HEK293 (cell line): ENCODE measurements around the gene BCOR.

Experiments used
- CTCF ChIA-PET: fragments of 350-600 bp; formaldehyde crosslinking; extraction: SDS; loops from one replicate; lab custom pipeline; 2021; ENCODE audit warnings: antibody characterized with exemption; lab: Yijun Ruan, JAX
- POLR2A ChIA-PET: fragments of 300-600 bp; formaldehyde crosslinking; extraction: SDS; loops from one replicate; lab custom pipeline; 2020; ENCODE audit warnings: antibody characterized with exemption, inconsistent platforms; lab: Yijun Ruan, JAX
- H3K27ac ChIP-seq: fragments of 200-500 bp; sonication (Bioruptor generic); 2 replicates; pipeline ENCODE4 v1.5.1; 2014; ENCODE audit warnings: low read depth, low read length, control low read depth, inconsistent platforms; ENCODE audit errors: extremely low read depth
- H3K36me3 ChIP-seq, 2 experiments: fragments of 200-500 bp in 1 of 2; sonication (Bioruptor generic) in 1 of 2; 1 replicate in 1 of 2; 2 replicates in 1 of 2; pipeline ENCODE4 v1.5.1; 2014 to 2017; ENCODE audit warnings: inconsistent platforms in 2 of 2, low read length in 2 of 2; ENCODE audit not compliant: control insufficient read depth in 2 of 2, insufficient read depth in 1 of 2
- H3K4me1 ChIP-seq: fragments of 200-500 bp; sonication (Bioruptor generic); 2 replicates; pipeline ENCODE4 v1.5.1; 2014; ENCODE audit warnings: mild to moderate bottlenecking, low read length, inconsistent platforms; ENCODE audit not compliant: control insufficient read depth, insufficient read depth
- H3K4me3 ChIP-seq: 2 replicates; pipeline ENCODE4 v1.5.1; 2011; ENCODE audit warnings: low read depth, mild to moderate bottlenecking, control low read depth, low read length, moderate library complexity
- H3K9me3 ChIP-seq: fragments of 200-500 bp; sonication (Bioruptor generic); 2 replicates; pipeline ENCODE4 v1.5.1; 2014; ENCODE audit warnings: low read depth, low read length, inconsistent platforms; ENCODE audit not compliant: control insufficient read depth, insufficient read depth
- KLF1 ChIP-seq: fragments of 450-650 bp; formaldehyde crosslinking; IDR thresholded peaks from 2 replicates; pipeline ENCODE4 v1.5.1; 2016; ENCODE audit warnings: missing biosample characterization, missing genetic modification characterization
- KLF7 ChIP-seq: fragments of 450-650 bp; formaldehyde crosslinking; IDR thresholded peaks from 2 replicates; pipeline ENCODE4 v1.5.1; 2016; ENCODE audit warnings: missing biosample characterization, missing genetic modification characterization, borderline replicate concordance
- KLF8 ChIP-seq: fragments of 450-650 bp; formaldehyde crosslinking; IDR thresholded peaks from 2 replicates; pipeline ENCODE4 v1.5.1; 2016; ENCODE audit warnings: missing biosample characterization, missing genetic modification characterization
- MZF1 ChIP-seq: fragments of 450-650 bp; formaldehyde crosslinking; IDR thresholded peaks from 2 replicates; pipeline ENCODE4 v1.5.1; 2017; ENCODE audit warnings: missing biosample characterization, missing genetic modification characterization, borderline replicate concordance
- SP2 ChIP-seq: fragments of 450-650 bp; formaldehyde crosslinking; IDR thresholded peaks from 2 replicates; pipeline ENCODE4 v1.5.1; 2016; ENCODE audit warnings: missing biosample characterization, missing genetic modification characterization
- ZNF24 ChIP-seq: fragments of 450-650 bp; formaldehyde crosslinking; IDR thresholded peaks from 2 replicates; pipeline ENCODE4 v1.5.1; 2016; ENCODE audit warnings: missing biosample characterization, missing genetic modification characterization
- ZNF544 ChIP-seq: fragments of 450-650 bp; formaldehyde crosslinking; IDR thresholded peaks from 2 replicates; pipeline ENCODE4 v1.5.0; 2017; ENCODE audit warnings: missing biosample characterization, missing genetic modification characterization
- TF ChIP-seq, protein P1 (sequence below): fragments of 450-650 bp; formaldehyde crosslinking; IDR thresholded peaks from 2 replicates; pipeline ENCODE4 v1.5.1; 2016; ENCODE audit warnings: missing biosample characterization, missing genetic modification characterization, low read depth
- TF ChIP-seq, protein P2 (sequence below): fragments of 450-650 bp; formaldehyde crosslinking; optimal IDR thresholded peaks from 2 replicates; pipeline ENCODE3; 2016; ENCODE audit warnings: missing biosample characterization, mild to moderate bottlenecking, missing genetic modification characterization
- TF ChIP-seq, protein P3 (sequence below): fragments of 450-650 bp; formaldehyde crosslinking; IDR thresholded peaks from 2 replicates; pipeline ENCODE4 v1.5.1; 2016; ENCODE audit warnings: missing biosample characterization, missing genetic modification characterization
- TF ChIP-seq, protein P4 (sequence below): fragments of 450-650 bp; formaldehyde crosslinking; IDR thresholded peaks from 2 replicates; pipeline ENCODE4 v1.5.1; 2016; ENCODE audit warnings: missing biosample characterization, missing genetic modification characterization
- TF ChIP-seq, protein P5 (sequence below): fragments of 450-650 bp; formaldehyde crosslinking; IDR thresholded peaks from 2 replicates; pipeline ENCODE4 v1.5.1; 2016; ENCODE audit warnings: missing biosample characterization, missing genetic modification characterization
- TF ChIP-seq, protein P6 (sequence below): fragments of 450-650 bp; formaldehyde crosslinking; IDR thresholded peaks from 2 replicates; pipeline ENCODE4 v1.5.1; 2017; ENCODE audit warnings: missing biosample characterization, mild to moderate bottlenecking, missing genetic modification characterization, moderate library complexity
- TF ChIP-seq, protein P7 (sequence below): fragments of 450-650 bp; formaldehyde crosslinking; IDR thresholded peaks from 2 replicates; pipeline ENCODE4 v1.5.1; 2016; ENCODE audit warnings: missing biosample characterization, missing genetic modification characterization

Gene BCOR

DNA sequence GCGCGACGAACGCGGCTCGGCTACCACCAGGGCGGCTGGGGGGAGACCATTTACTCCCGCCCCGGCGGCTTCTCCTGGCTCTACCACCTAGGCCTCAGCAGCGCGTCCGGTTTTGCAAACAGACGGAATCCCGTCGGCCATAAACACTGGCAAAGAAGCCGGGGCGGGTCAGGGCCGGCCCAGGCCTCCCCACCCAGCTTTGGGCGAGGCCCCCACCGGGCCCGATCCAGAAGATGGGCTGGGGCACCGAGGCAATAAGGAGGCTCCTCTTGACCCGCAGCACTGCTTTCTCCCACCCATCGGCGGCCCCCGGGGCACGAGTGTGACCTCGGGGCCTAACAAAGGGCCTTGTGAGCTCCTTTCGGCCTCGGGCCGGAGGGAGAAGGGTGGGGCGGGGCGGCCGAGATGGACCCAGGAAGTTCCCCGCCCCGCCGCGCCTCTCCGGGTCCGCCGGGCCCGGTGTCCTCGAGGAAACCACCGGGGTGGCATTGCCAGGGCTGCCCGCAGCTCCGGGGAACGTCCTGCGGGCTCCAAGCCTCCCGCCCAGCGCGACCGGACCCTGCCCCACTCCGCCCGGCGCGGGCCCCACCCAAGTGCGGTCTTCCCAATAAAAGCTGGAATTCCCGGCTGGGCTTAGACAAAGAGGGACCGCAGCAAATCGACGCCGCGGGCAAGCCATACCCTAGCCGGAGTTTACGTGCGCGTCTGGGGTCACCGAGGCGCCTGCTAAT lies 5.9 kb downstream of the BCOR start:
- peaks cover 32% of the 10 kb centered on the region for H3K4me1 ChIP-seq
- H3K4me3 ChIP-seq = no peak overlapping the region
- H3K9me3 ChIP-seq = no peaks in the 10 kb centered on the region
- TF ChIP-seq KLF8 (peak; percentile 44; the same call in 1 of the 2 replicates), KLF1 (peak; percentile 73), MZF1 (no peak), SP2 (tag by site-specific recombination) (peak; percentile 16; the same call in 1 of the 2 replicates), KLF7 (tag by site-specific recombination) (0 out of 2 replicates have a peak, but pooled peaks have one; percentile 51), ZNF24 (tag by site-specific recombination) (no peak)
- TF ChIP-seq, protein P1, sequence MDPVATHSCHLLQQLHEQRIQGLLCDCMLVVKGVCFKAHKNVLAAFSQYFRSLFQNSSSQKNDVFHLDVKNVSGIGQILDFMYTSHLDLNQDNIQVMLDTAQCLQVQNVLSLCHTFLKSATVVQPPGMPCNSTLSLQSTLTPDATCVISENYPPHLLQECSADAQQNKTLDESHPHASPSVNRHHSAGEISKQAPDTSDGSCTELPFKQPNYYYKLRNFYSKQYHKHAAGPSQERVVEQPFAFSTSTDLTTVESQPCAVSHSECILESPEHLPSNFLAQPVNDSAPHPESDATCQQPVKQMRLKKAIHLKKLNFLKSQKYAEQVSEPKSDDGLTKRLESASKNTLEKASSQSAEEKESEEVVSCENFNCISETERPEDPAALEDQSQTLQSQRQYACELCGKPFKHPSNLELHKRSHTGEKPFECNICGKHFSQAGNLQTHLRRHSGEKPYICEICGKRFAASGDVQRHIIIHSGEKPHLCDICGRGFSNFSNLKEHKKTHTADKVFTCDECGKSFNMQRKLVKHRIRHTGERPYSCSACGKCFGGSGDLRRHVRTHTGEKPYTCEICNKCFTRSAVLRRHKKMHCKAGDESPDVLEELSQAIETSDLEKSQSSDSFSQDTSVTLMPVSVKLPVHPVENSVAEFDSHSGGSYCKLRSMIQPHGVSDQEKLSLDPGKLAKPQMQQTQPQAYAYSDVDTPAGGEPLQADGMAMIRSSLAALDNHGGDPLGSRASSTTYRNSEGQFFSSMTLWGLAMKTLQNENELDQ (tag by site-specific recombination) = no peak
- TF ChIP-seq, protein P2, sequence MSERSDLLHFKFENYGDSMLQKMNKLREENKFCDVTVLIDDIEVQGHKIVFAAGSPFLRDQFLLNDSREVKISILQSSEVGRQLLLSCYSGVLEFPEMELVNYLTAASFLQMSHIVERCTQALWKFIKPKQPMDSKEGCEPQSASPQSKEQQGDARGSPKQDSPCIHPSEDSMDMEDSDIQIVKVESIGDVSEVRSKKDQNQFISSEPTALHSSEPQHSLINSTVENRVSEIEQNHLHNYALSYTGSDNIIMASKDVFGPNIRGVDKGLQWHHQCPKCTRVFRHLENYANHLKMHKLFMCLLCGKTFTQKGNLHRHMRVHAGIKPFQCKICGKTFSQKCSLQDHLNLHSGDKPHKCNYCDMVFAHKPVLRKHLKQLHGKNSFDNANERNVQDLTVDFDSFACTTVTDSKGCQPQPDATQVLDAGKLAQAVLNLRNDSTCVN = peak; percentile 8
- TF ChIP-seq, protein P3, sequence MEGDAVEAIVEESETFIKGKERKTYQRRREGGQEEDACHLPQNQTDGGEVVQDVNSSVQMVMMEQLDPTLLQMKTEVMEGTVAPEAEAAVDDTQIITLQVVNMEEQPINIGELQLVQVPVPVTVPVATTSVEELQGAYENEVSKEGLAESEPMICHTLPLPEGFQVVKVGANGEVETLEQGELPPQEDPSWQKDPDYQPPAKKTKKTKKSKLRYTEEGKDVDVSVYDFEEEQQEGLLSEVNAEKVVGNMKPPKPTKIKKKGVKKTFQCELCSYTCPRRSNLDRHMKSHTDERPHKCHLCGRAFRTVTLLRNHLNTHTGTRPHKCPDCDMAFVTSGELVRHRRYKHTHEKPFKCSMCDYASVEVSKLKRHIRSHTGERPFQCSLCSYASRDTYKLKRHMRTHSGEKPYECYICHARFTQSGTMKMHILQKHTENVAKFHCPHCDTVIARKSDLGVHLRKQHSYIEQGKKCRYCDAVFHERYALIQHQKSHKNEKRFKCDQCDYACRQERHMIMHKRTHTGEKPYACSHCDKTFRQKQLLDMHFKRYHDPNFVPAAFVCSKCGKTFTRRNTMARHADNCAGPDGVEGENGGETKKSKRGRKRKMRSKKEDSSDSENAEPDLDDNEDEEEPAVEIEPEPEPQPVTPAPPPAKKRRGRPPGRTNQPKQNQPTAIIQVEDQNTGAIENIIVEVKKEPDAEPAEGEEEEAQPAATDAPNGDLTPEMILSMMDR (tag by site-specific recombination) = no peak
- TF ChIP-seq, protein P4, sequence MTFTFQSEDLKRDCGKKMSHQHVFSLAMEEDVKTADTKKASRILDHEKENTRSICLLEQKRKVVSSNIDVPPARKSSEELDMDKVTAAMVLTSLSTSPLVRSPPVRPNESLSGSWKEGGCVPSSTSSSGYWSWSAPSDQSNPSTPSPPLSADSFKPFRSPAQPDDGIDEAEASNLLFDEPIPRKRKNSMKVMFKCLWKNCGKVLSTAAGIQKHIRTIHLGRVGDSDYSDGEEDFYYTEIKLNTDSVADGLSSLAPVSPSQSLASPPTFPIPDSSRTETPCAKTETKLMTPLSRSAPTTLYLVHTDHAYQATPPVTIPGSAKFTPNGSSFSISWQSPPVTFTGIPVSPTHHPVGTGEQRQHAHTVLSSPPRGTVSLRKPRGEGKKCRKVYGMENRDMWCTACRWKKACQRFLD = no peak
- TF ChIP-seq, protein P5, sequence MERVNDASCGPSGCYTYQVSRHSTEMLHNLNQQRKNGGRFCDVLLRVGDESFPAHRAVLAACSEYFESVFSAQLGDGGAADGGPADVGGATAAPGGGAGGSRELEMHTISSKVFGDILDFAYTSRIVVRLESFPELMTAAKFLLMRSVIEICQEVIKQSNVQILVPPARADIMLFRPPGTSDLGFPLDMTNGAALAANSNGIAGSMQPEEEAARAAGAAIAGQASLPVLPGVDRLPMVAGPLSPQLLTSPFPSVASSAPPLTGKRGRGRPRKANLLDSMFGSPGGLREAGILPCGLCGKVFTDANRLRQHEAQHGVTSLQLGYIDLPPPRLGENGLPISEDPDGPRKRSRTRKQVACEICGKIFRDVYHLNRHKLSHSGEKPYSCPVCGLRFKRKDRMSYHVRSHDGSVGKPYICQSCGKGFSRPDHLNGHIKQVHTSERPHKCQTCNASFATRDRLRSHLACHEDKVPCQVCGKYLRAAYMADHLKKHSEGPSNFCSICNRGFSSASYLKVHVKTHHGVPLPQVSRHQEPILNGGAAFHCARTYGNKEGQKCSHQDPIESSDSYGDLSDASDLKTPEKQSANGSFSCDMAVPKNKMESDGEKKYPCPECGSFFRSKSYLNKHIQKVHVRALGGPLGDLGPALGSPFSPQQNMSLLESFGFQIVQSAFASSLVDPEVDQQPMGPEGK = peak; percentile 27; the same call in 1 of the 2 replicates
- TF ChIP-seq, protein P6, sequence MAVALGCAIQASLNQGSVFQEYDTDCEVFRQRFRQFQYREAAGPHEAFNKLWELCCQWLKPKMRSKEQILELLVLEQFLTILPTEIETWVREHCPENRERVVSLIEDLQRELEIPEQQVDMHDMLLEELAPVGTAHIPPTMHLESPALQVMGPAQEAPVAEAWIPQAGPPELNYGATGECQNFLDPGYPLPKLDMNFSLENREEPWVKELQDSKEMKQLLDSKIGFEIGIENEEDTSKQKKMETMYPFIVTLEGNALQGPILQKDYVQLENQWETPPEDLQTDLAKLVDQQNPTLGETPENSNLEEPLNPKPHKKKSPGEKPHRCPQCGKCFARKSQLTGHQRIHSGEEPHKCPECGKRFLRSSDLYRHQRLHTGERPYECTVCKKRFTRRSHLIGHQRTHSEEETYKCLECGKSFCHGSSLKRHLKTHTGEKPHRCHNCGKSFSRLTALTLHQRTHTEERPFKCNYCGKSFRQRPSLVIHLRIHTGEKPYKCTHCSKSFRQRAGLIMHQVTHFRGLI = 0 out of 2 replicates have a peak, but pooled peaks have one; percentile 21
- H3K36me3 ChIP-seq = peaks cover 0 to 5% of the 10 kb centered on the region in 2 experiments; a peak in 1 of 3 replicates
- ChIA-PET CTCF (no interaction called here), POLR2A (interaction anchor here (0.5 to 0.7 kb wide), 2 partner anchors 55 to 188 kb away, joined by 3 to 4 read pairs; no protein-coding TSS in a partner anchor)
- H3K27ac ChIP-seq = no peak overlapping the region

DNA sequence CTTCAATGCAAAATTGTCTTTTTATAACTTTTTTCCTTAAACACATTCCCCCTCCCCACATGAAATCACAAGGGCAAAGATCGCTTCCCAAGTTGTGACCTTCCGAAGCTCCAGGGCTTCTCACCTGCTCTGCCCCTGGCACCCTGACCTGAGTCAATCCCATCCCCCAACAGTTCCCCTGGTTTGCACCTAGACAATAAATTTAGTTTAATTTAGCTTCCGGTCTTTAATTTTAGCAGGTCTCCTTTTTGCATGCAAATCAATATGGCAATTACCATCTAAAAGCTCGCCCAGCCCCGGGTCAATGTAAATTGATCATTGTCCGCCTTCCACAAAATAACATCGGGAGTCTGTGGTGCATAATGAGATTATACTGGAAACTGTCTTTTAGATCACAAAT lies 6.8 kb downstream of the BCOR start:
- Histone ChIP-seq H3K4me3 (no peak overlapping the region), H3K36me3 (peaks cover 0 to 11% of the 10 kb centered on the region in 2 experiments; a peak in 1 of 3 replicates), H3K27ac (no peak overlapping the region), H3K4me1 (peaks cover 38% of the 10 kb centered on the region), H3K9me3 (no peaks in the 10 kb centered on the region)
- POLR2A ChIA-PET = no interaction called here
- TF ChIP-seq, protein P7, sequence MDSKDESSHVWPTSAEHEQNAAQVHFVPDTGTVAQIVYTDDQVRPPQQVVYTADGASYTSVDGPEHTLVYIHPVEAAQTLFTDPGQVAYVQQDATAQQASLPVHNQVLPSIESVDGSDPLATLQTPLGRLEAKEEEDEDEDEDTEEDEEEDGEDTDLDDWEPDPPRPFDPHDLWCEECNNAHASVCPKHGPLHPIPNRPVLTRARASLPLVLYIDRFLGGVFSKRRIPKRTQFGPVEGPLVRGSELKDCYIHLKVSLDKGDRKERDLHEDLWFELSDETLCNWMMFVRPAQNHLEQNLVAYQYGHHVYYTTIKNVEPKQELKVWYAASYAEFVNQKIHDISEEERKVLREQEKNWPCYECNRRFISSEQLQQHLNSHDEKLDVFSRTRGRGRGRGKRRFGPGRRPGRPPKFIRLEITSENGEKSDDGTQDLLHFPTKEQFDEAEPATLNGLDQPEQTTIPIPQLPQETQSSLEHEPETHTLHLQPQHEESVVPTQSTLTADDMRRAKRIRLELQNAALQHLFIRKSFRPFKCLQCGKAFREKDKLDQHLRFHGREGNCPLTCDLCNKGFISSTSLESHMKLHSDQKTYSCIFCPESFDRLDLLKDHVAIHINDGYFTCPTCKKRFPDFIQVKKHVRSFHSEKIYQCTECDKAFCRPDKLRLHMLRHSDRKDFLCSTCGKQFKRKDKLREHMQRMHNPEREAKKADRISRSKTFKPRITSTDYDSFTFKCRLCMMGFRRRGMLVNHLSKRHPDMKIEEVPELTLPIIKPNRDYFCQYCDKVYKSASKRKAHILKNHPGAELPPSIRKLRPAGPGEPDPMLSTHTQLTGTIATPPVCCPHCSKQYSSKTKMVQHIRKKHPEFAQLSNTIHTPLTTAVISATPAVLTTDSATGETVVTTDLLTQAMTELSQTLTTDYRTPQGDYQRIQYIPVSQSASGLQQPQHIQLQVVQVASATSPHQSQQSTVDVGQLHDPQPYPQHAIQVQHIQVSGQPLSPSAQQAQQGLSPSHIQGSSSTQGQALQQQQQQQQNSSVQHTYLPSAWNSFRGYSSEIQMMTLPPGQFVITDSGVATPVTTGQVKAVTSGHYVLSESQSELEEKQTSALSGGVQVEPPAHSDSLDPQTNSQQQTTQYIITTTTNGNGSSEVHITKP (tag by site-specific recombination) = 0 out of 2 replicates have a peak, but pooled peaks have one; percentile 2
- TF ChIP-seq ZNF544 = no peak
- CTCF ChIA-PET = no interaction called here
